Neural progenitor cell (in vitro differentiated cells): ENCODE results near the gene TMEM100. TPM values are rescaled to one million over a fixed set of nuclear protein-coding genes. Genes with fewer than 3 reads are reported as not detected.

Experiments
- DNase-seq: peaks from one replicate; pipeline ENCODE4 v3.0.0-alpha.2; 2016; ENCODE audit warnings: low spot score
- H2AFZ ChIP-seq: fragments of 200-600 bp; sonication (generic); replicated peaks from 2 replicates; pipeline ENCODE4 v1.6.1; 2016; ENCODE audit warnings: antibody characterized with exemption
- H3F3A ChIP-seq: fragments of 200-600 bp; sonication (generic); 2 replicates; pipeline ENCODE4 v1.6.1; 2016; ENCODE audit warnings: antibody characterized with exemption, low read depth
- H3K27ac ChIP-seq: fragments of 200-600 bp; sonication (generic); 2 replicates; pipeline ENCODE4 v1.5.1; 2016; ENCODE audit warnings: mild to moderate bottlenecking
- H3K27me3 ChIP-seq: fragments of 200-600 bp; sonication (generic); 2 replicates; pipeline ENCODE4 v1.6.1; 2016; ENCODE audit warnings: mild to moderate bottlenecking, moderate library complexity
- H3K36me3 ChIP-seq: fragments of 200-600 bp; sonication (generic); 2 replicates; pipeline ENCODE4 v1.5.1; 2016
- H3K4me1 ChIP-seq: fragments of 200-600 bp; sonication (generic); 2 replicates; pipeline ENCODE4 v1.6.1; 2016; ENCODE audit warnings: mixed run types
- H3K4me2 ChIP-seq: fragments of 200-600 bp; sonication (generic); 2 replicates; pipeline ENCODE4 v1.6.1; 2016
- H3K4me3 ChIP-seq: fragments of 200-600 bp; sonication (generic); 2 replicates; pipeline ENCODE4 v1.5.1; 2016
- H3K79me2 ChIP-seq: fragments of 200-600 bp; sonication (generic); 2 replicates; pipeline ENCODE4 v1.6.1; 2016; ENCODE audit warnings: low read depth
- H3K9ac ChIP-seq: fragments of 200-600 bp; sonication (generic); 2 replicates; pipeline ENCODE4 v1.6.1; 2016
- H3K9me3 ChIP-seq: fragments of 200-600 bp; sonication (generic); 2 replicates; pipeline ENCODE4 v1.5.1; 2016; ENCODE audit warnings: low read depth
- H4K20me1 ChIP-seq: fragments of 200-600 bp; sonication (generic); 2 replicates; pipeline ENCODE4 v1.6.1; 2016; ENCODE audit warnings: low read depth
- H3K27ac Mint-ChIP-seq: 3 replicates; pipeline ENCODE4 v1.8.0; 2021; ENCODE audit warnings: mixed read lengths
- H3K27me3 Mint-ChIP-seq: 2 replicates; pipeline ENCODE4 v1.8.0; 2022; ENCODE audit warnings: low read depth, mild to moderate bottlenecking, inconsistent platforms, moderate library complexity, mixed read lengths; ENCODE audit not compliant: insufficient read depth
- H3K36me3 Mint-ChIP-seq: 3 replicates; pipeline ENCODE4 v1.8.0; 2021; ENCODE audit warnings: mixed read lengths
- H3K4me1 Mint-ChIP-seq: 3 replicates; pipeline ENCODE4 v1.8.0; 2021; ENCODE audit warnings: mixed read lengths
- H3K4me3 Mint-ChIP-seq: 3 replicates; pipeline ENCODE4 v1.8.0; 2021; ENCODE audit warnings: mild to moderate bottlenecking, moderate library complexity, mixed read lengths
- H3K9me3 Mint-ChIP-seq: 3 replicates; pipeline ENCODE4 v1.8.0; 2020; ENCODE audit warnings: mixed read lengths
- CTCF ChIP-seq: fragments of 200-600 bp; sonication (generic); IDR thresholded peaks from 2 replicates; pipeline ENCODE4 v1.5.1; 2017; ENCODE audit warnings: antibody characterized with exemption, mild to moderate bottlenecking
- EZH2 ChIP-seq: fragments of 200-600 bp; sonication (generic); IDR thresholded peaks from 2 replicates; pipeline ENCODE4 v1.6.1; 2017; ENCODE audit warnings: antibody characterized with exemption, mild to moderate bottlenecking, moderate library complexity
- EZH2phosphoT487 ChIP-seq: fragments of 200-600 bp; sonication (generic); IDR thresholded peaks from 2 replicates; pipeline ENCODE4 v1.6.1; 2017; ENCODE audit warnings: antibody characterized with exemption
- total RNA-seq: library from RNA; depleted of rRNA; stranded (reverse); fragments of >200 nt; gene quantifications from 2 replicates; pipeline ENCODE4 v1.2.3, GENCODE V29; 2015; ENCODE audit warnings: low replicate concordance

The TMEM100 gene
- total RNA-seq, 1 donor from 2014 or later: 1.2 TPM

DNA sequence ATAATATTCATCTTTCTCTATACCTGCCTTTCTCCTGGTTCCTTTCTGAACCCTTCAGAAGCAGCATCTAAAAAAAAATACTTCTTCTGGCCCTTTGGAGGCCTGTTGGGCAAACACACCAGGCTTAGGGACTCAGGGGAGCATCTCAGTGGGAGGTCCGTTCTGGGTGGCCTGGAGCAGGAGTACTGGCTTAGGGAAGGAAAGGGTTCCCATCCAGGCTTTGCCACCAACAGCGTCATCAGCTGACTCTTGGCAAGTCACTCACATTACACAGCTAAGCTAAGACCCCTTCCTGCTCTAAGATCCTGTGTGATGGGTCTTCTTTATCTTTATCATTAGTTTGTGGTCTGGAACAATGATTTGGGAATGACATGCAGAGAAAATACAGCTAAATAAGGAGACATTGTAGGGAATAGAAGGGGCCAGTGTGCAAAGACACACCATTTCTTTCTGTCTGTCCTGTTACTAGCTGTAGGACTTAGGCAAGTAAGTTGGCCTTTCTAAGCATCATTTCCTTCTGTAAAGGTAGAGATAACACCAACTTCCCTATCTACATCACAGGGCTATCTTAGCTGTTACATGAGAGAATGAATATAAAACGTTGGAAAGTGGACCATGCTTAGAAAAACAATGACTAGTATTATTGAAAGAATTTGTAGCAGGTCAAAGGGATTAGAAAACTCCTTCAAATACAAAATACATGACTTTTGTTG lies 38.1 kb upstream of the TMEM100 start:
- Mint-ChIP-seq H3K9me3 (no peaks in the 10 kb centered on the region), H3K36me3 (peaks cover 1% of the 10 kb centered on the region), H3K27me3 (no peaks in the 10 kb centered on the region), H3K4me1 (no peaks in the 10 kb centered on the region), H3K4me3 (no peak overlapping the region), H3K27ac (no peak overlapping the region)
- Histone ChIP-seq H3F3A (no peaks in the 10 kb centered on the region), H3K36me3 (no peaks in the 10 kb centered on the region), H3K9me3 (no peaks in the 10 kb centered on the region), H3K79me2 (no peaks in the 10 kb centered on the region), H3K4me3 (no peak overlapping the region), H4K20me1 (no peaks in the 10 kb centered on the region), H3K4me2 (no peak overlapping the region), H3K9ac (no peak overlapping the region), H2AFZ (no peak overlapping the region), H3K27me3 (no peaks in the 10 kb centered on the region), H3K4me1 (no peaks in the 10 kb centered on the region), H3K27ac (no peak overlapping the region)
- no peak for DNase-seq
- TF ChIP-seq CTCF (no peak), EZH2 (no peak), EZH2phosphoT487 (no peak)

DNA sequence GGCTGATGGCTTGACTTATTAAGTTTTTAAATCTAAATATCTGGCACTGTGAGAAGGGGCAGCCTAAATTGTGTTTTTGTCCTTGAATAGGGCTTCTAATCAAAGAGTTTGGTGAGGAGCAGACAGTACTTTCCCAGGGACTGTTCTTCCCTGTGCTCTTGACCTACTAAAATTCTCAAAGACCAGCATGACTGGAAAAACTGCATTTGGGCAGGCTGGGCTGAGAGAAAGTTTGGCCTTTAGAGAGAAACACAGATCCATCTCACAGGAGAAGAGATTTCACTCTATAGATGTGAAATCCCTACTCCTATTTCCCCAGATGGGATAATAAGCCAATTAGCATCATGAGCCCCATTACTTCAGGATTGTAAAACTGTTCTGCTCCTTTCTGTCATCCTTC lies 35.5 kb upstream of the TMEM100 start:
- no peak for DNase-seq
- H3K36me3 Mint-ChIP-seq: peaks cover 7% of the 10 kb centered on the region
- no peak overlapping the region for H3K27ac Mint-ChIP-seq
- H3K9me3 Mint-ChIP-seq: no peaks in the 10 kb centered on the region
- no peak overlapping the region for H3K4me3 Mint-ChIP-seq
- Histone ChIP-seq H3K4me3 (no peak overlapping the region), H3K4me1 (no peaks in the 10 kb centered on the region), H3K27me3 (no peaks in the 10 kb centered on the region), H3K79me2 (peaks cover 3% of the 10 kb centered on the region), H2AFZ (no peak overlapping the region), H3K9ac (no peak overlapping the region), H3K27ac (no peak overlapping the region), H3K4me2 (no peak overlapping the region), H3K36me3 (no peaks in the 10 kb centered on the region), H4K20me1 (no peaks in the 10 kb centered on the region), H3K9me3 (no peaks in the 10 kb centered on the region), H3F3A (no peaks in the 10 kb centered on the region)
- H3K4me1 Mint-ChIP-seq: no peaks in the 10 kb centered on the region
- no peaks in the 10 kb centered on the region for H3K27me3 Mint-ChIP-seq
- TF ChIP-seq EZH2 (no peak), EZH2phosphoT487 (no peak)

- Histone ChIP-seq H3K27ac (no peak overlapping the region), H3K4me1 (no peaks in the 10 kb centered on the region), H3K36me3 (no peaks in the 10 kb centered on the region), H3K4me2 (no peak overlapping the region), H4K20me1 (no peaks in the 10 kb centered on the region), H3K4me3 (no peak overlapping the region), H2AFZ (no peak overlapping the region), H3F3A (no peaks in the 10 kb centered on the region), H3K9me3 (no peaks in the 10 kb centered on the region), H3K79me2 (peaks cover 7% of the 10 kb centered on the region), H3K27me3 (no peaks in the 10 kb centered on the region), H3K9ac (no peak overlapping the region)
- Mint-ChIP-seq H3K4me3 (no peak overlapping the region), H3K27me3 (no peaks in the 10 kb centered on the region), H3K36me3 (peaks cover 7% of the 10 kb centered on the region), H3K9me3 (no peaks in the 10 kb centered on the region), H3K4me1 (no peaks in the 10 kb centered on the region), H3K27ac (no peak overlapping the region)
- no peak for TF ChIP-seq EZH2phosphoT487
- no peak for TF ChIP-seq CTCF
- no peak for TF ChIP-seq EZH2
- DNase-seq: no peak
Observed at GRCh38 chr17:55757659-55758058, 35.0 kb upstream of the TMEM100 start.

GRCh38 chr17:55756689-55757088 lies 34.0 kb upstream of the TMEM100 start:
- no peak for DNase-seq
- no peaks in the 10 kb centered on the region for H3K27me3 Mint-ChIP-seq

More at GRCh38 chr17:55756689-55757088, 34.0 kb upstream of the TMEM100 start:
- Histone ChIP-seq H3K36me3 (no peaks in the 10 kb centered on the region), H2AFZ (no peak overlapping the region), H3K79me2 (peaks cover 16% of the 10 kb centered on the region), H3K27ac (no peak overlapping the region), H3K9ac (no peak overlapping the region), H3K9me3 (no peaks in the 10 kb centered on the region), H4K20me1 (peaks cover 3% of the 10 kb centered on the region), H3K4me2 (no peak overlapping the region), H3K27me3 (no peaks in the 10 kb centered on the region), H3K4me1 (peaks cover 5% of the 10 kb centered on the region), H3K4me3 (no peak overlapping the region), H3F3A (peaks cover 5% of the 10 kb centered on the region)
- peaks cover 5% of the 10 kb centered on the region for H3K4me1 Mint-ChIP-seq
- H3K27ac Mint-ChIP-seq: no peak overlapping the region
- H3K4me3 Mint-ChIP-seq: no peak overlapping the region
- TF ChIP-seq CTCF: no peak
- no peak for TF ChIP-seq EZH2phosphoT487
- no peak for TF ChIP-seq EZH2
- H3K9me3 Mint-ChIP-seq: no peaks in the 10 kb centered on the region
- peaks cover 7% of the 10 kb centered on the region for H3K36me3 Mint-ChIP-seq
